HEK293T (cell line): ENCODE measurements around the gene FKBP3.

Experiments used
- ARNT ChIP-seq: fragments of 450-650 bp; IDR thresholded peaks from 2 replicates; pipeline ENCODE4 v1.6.1; 2017; ENCODE audit warnings: mild to moderate bottlenecking
- BHLHE40 ChIP-seq: fragments of 450-650 bp; IDR thresholded peaks from 2 replicates; pipeline ENCODE4 v1.6.1; 2016; ENCODE audit warnings: mild to moderate bottlenecking, moderate library complexity, borderline replicate concordance
- ELF4 ChIP-seq: fragments of 450-650 bp; IDR thresholded peaks from 2 replicates; pipeline ENCODE4 v1.6.1; 2017; ENCODE audit warnings: antibody characterized with exemption
- FOXA1 ChIP-seq: fragments of 450-650 bp; IDR thresholded peaks from 2 replicates; pipeline ENCODE4 v1.6.1; 2016; ENCODE audit warnings: mild to moderate bottlenecking
- FOXK2 ChIP-seq: fragments of 450-650 bp; IDR thresholded peaks from 2 replicates; pipeline ENCODE4 v1.6.1; 2016; ENCODE audit warnings: mild to moderate bottlenecking
- FOXM1 ChIP-seq: fragments of 450-650 bp; IDR thresholded peaks from 2 replicates; pipeline ENCODE4 v1.6.1; 2017; ENCODE audit warnings: mild to moderate bottlenecking, borderline replicate concordance
- PKNOX1 ChIP-seq: fragments of 450-650 bp; IDR thresholded peaks from 2 replicates; pipeline ENCODE4 v1.6.1; 2016
- SP1 ChIP-seq: fragments of 450-650 bp; IDR thresholded peaks from 2 replicates; pipeline ENCODE4 v1.6.1; 2017
- SUZ12 ChIP-seq: fragments of 450-650 bp; IDR thresholded peaks from 2 replicates; pipeline ENCODE4 v1.6.1; 2016; ENCODE audit warnings: mild to moderate bottlenecking
- TARDBP ChIP-seq: fragments of 450-650 bp; IDR thresholded peaks from 2 replicates; pipeline ENCODE4 v1.6.1; 2016

GRCh38 chr14:45134051-45134958 is at the start of gene FKBP3:
- TF ChIP-seq ARNT (0 out of 2 replicates have a peak, but pooled peaks have one; percentile 11), SUZ12 (no peak), SP1 (no peak), FOXM1 (peak; percentile 90), ELF4 (no peak), FOXK2 (no peak), FOXA1 (no peak), PKNOX1 (peak; percentile 98), TARDBP (no peak), BHLHE40 (peak; percentile 74)
